Duodenal mucosa (tissue), 2 donors: ENCODE measurements around the gene OSCP1.

Experiments used
- H3K27ac ChIP-seq: one replicate; pipeline ENCODE4 v1.7.0; 2013; ENCODE audit warnings: low read depth, low read length
- H3K27me3 ChIP-seq, 2 donors: one replicate each; pipeline ENCODE4 v1.7.0; 2013; ENCODE audit warnings: low read length in 2 of 2, control low read depth in 1 of 2; ENCODE audit not compliant: insufficient read depth in 2 of 2, control insufficient read depth in 1 of 2
- H3K36me3 ChIP-seq, 2 donors: one replicate each; pipeline ENCODE4 v1.7.0; 2013; ENCODE audit warnings: low read length in 2 of 2, control low read depth in 1 of 2; ENCODE audit not compliant: insufficient read depth in 2 of 2, control insufficient read depth in 1 of 2
- H3K4me1 ChIP-seq, 2 donors: one replicate each; pipeline ENCODE4 v1.7.0; 2013; ENCODE audit warnings: low read length in 2 of 2, control low read depth in 1 of 2; ENCODE audit not compliant: insufficient read depth in 2 of 2, control insufficient read depth in 1 of 2
- H3K4me3 ChIP-seq, 2 donors: one replicate each; pipeline ENCODE4 v1.7.0; 2013; ENCODE audit warnings: low read length in 2 of 2, low read depth in 1 of 2
- H3K9ac ChIP-seq, 2 donors: one replicate each; pipeline ENCODE4 v1.7.0; 2013; ENCODE audit warnings: low read length in 2 of 2, low read depth in 1 of 2
- H3K9me3 ChIP-seq, 2 donors: one replicate each; pipeline ENCODE4 v1.7.0; 2013; ENCODE audit warnings: low read length in 2 of 2, control low read depth in 1 of 2; ENCODE audit not compliant: control insufficient read depth in 1 of 2

The OSCP1 gene

DNA sequence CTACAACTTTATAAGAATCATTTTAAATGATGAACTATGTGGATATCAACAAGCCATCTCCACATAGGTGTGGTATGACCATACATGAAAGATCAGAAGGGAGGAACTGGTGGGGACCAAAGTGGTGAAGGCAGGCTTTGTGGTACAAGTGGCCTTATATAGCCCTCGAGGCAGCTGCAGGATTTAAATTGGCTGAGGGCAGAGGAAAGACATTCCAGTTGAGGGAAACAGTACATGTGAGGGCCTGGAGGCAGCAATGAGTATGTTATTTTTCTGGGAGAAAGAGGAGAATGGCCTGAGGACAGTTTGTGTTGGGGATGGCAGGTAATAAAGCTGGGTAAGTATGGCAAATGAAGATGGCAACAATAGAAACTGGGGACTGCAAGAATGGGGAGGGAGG, 17.1 kb downstream of the OSCP1 start:
- Histone ChIP-seq H3K4me1 (no peaks in the 10 kb centered on the region), H3K27ac (no peak overlapping the region), H3K9ac (no peak overlapping the region), H3K36me3 (peaks cover 0 to 7% of the 10 kb centered on the region in 2 donors), H3K4me3 (no peak overlapping the region), H3K9me3 (no peaks in the 10 kb centered on the region), H3K27me3 (no peaks in the 10 kb centered on the region)

DNA sequence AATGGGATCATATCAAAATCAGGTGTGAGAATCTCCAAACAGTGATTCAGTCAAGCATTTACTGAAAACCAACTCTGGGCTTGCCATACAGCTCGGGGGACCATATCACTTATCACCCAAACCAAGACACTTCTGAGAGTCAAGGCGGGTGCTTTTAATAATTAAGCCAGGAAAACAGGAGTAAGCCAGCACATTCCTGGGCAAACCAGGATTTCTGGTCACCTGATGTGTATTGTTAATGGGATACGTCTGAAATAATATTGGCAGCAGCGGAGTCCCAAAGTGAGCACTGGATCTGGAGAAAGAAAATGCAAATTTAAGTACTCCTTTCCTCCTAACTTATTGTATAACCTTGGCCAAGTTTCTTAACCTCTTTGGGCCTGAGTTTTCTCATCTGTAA, 17.6 kb downstream of the OSCP1 start:
- Histone ChIP-seq H3K9ac (no peak overlapping the region), H3K9me3 (no peaks in the 10 kb centered on the region), H3K27ac (no peak overlapping the region), H3K4me3 (no peak overlapping the region), H3K36me3 (peaks cover 0 to 7% of the 10 kb centered on the region in 2 donors), H3K4me1 (no peaks in the 10 kb centered on the region), H3K27me3 (no peaks in the 10 kb centered on the region)

DNA sequence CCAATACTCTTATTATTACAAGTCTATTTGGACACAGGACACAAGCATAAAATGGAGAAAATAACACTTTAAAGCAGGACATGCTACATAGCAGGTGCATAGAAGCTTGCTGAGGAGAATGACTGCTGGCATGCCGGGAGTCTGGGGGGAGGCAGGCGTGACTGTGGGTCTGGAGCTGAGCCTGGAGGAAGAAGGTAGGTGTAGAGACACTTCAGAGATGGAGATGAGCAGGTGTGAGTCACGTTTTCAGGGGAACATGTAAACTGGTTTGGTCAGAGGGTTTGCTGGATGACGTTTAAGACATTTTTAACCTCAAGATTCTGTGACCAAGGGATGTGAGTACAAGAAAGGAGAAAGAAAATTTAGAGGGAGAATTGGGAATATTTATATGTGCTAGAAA, 24.5 kb downstream of the OSCP1 start:
- Histone ChIP-seq H3K27me3 (no peaks in the 10 kb centered on the region), H3K4me3 (no peak overlapping the region), H3K4me1 (no peaks in the 10 kb centered on the region), H3K9me3 (no peaks in the 10 kb centered on the region), H3K36me3 (peaks cover 3 to 5% of the 10 kb centered on the region in 2 donors), H3K9ac (no peak overlapping the region), H3K27ac (no peak overlapping the region)

DNA sequence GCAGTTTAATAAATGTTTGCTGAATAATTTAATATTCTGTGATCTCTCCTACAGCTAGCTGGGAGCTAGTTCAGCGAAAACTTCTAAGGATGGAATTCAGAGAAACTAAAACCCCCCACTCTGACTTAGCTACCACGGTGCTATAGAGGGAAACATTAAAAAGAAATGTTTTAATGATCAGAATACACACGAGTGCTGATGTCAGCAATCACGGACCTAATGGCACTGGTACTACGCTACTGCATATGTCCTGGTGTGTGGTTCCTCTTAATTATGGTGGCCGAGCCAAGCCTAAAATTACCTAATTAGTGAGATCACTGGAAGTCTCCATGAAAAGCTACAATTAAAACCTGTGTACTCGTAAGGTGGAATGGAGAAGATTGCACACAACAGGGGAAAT, 28.6 kb downstream of the OSCP1 start:
- no peak overlapping the region for H3K9ac ChIP-seq
- H3K9me3 ChIP-seq, result no peaks in the 10 kb centered on the region
- no peaks in the 10 kb centered on the region for H3K4me1 ChIP-seq
- H3K27me3 ChIP-seq, result no peaks in the 10 kb centered on the region
- no peak overlapping the region for H3K27ac ChIP-seq
- no peak overlapping the region for H3K4me3 ChIP-seq
- peaks cover 3 to 5% of the 10 kb centered on the region in 2 donors for H3K36me3 ChIP-seq

DNA sequence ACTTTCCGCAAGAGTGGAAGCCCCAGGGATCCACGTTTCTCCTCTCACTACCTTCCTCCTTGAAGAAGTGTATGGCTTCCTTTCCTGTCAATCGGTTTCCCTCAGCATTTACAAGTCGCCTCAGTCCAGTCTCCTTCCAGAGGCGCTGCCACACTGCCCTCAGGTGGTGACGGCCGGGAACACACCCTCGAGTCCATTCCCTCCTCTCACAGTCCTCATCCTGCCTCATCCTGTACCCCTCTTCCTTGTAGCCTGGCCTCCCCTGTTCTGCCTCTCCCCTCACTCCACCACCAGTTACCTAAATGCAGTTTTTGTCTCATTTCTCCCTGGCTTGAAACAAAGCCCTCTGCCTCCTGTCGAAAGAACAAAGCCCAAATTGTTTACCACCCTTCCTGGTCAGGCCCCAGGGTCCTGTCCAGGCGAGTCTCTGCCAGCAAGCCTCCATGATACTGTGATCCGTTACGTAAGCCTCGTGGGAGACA, 29.4 kb downstream of the OSCP1 start:
- no peak overlapping the region for H3K27ac ChIP-seq
- H3K36me3 ChIP-seq, result peaks cover 3 to 5% of the 10 kb centered on the region in 2 donors
- H3K4me1 ChIP-seq, result no peaks in the 10 kb centered on the region
- no peak overlapping the region for H3K4me3 ChIP-seq
- H3K9me3 ChIP-seq, result no peaks in the 10 kb centered on the region
- no peaks in the 10 kb centered on the region for H3K27me3 ChIP-seq
- H3K9ac ChIP-seq, result no peak overlapping the region

DNA sequence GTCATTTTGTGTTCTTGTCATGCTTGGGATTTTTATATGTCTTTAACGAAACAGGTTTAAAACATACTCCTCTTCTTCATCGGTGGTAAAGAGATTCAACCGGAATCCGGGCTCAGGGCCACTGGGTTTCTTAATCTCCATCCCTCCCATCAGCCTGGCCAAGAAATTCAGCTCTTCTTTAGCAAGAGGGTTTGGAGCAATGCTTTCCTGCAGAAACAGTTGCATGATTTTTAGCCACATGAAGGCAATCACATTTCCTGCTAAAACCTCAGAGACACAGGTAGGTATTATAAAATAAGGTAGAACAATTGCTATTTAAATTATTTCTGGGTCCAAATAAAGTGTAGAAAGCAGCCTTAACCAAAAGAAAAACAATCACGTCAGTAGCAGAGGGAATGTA, 29.8 kb downstream of the OSCP1 start:
- Histone ChIP-seq H3K9ac (no peak overlapping the region), H3K4me1 (no peaks in the 10 kb centered on the region), H3K36me3 (peaks cover 3 to 5% of the 10 kb centered on the region in 2 donors), H3K9me3 (no peaks in the 10 kb centered on the region), H3K27ac (no peak overlapping the region), H3K4me3 (no peak overlapping the region), H3K27me3 (no peaks in the 10 kb centered on the region)

DNA sequence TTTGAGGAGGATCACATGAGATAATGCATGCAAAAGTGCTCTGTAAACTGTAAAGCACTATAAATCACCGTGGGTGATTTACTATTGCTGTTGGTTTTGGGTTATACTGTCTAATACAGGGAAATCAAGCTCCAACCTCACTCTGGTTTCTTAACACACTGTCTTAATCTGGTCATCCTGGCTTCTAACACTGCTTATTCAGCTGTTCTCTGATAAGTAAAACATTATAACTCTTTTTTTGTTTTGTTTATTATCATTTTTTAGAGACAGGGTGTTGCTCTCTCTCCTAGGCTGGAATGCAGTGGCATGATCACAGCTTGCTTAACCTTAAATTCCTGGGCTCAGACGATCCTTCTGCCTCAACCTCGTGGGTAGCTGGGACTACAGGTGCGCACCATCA, 30.7 kb downstream of the OSCP1 start:
- Histone ChIP-seq H3K27ac (no peak overlapping the region), H3K9ac (no peak overlapping the region)

DNA sequence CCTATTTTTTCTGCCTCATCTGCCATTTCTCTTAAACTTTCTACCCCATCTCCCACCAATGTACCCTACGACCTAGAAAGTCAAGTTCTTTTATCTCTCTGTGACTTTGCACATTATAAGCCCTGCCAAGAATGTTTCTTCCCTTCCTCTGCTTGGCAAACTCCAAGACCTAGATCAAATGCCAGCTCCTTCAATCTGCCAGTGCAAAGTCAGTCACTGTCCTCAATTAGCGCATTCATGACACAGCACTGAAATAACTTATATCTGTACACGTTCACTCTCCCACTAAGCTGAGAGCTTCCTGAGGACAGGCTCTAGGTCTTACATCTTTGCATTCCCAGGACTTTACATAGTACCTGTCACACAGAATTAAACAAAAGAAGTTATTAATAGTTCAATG, 31.1 kb downstream of the OSCP1 start:
- no peaks in the 10 kb centered on the region for H3K4me1 ChIP-seq
- H3K27ac ChIP-seq, result no peak overlapping the region
- no peak overlapping the region for H3K4me3 ChIP-seq
- H3K27me3 ChIP-seq, result no peaks in the 10 kb centered on the region
- H3K9me3 ChIP-seq, result no peaks in the 10 kb centered on the region
- peaks cover 3 to 5% of the 10 kb centered on the region in 2 donors for H3K36me3 ChIP-seq
- no peak overlapping the region for H3K9ac ChIP-seq

More for the DNA sequence above, 30.7 kb downstream of the OSCP1 start:
- Histone ChIP-seq H3K9me3 (no peaks in the 10 kb centered on the region), H3K4me3 (no peak overlapping the region), H3K36me3 (peaks cover 3 to 5% of the 10 kb centered on the region in 2 donors), H3K27me3 (no peaks in the 10 kb centered on the region), H3K4me1 (no peaks in the 10 kb centered on the region)

DNA sequence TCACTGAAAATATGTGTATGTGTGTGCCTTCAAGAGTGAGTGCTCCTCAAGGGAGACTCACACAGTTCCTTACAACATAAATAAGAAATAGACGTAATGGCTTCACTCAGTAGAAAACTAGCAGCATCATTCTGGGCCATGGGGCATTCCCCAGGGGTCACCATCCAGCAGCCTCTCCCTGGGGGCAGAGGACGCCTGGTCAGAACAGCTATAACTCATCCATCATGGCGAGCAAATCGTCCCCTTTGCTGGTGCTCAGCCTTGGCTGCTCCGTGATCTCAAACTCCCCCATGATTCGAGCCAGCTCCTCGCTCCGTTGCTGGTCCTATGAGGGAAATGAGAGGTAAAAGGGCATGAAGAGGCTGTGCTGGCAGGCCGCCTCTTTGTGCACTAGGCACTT, 32.3 kb downstream of the OSCP1 start:
- Histone ChIP-seq H3K27ac (no peak overlapping the region), H3K36me3 (peaks cover 3 to 5% of the 10 kb centered on the region in 2 donors), H3K4me3 (no peak overlapping the region), H3K9ac (no peak overlapping the region), H3K4me1 (no peaks in the 10 kb centered on the region), H3K9me3 (no peaks in the 10 kb centered on the region), H3K27me3 (no peaks in the 10 kb centered on the region)

DNA sequence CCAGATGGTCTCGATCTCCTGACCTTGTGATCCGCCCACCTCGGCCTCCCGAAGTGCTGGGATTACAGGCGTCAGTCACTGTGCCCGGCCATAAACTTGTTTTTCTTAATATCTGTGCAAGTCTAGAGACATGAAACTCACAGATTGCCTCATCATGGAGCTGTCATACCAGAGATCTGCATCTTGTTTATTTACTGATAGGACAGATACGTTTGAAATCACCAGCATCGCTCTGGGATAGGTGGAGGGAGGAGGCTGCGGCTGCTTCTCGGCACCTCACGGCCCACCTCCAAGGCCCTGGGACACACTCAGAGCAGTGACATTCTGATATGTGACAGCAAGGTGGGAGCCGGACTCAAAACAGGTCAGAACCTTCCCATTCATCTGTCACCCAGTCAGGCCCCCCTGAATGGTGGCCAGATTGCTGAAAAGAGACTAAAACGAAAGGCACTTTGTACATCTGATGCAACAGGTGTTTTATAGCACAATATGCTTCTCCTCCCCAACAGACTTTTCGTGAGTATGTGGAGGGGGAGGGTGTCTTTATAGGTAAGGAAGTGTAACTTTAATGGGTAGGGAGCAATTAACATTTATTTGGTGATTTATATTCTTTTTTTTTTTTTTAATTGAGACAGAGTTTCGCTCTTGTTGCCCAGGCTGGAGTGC, 34.5 kb downstream of the OSCP1 start:
- Histone ChIP-seq H3K4me3 (no peak overlapping the region), H3K27me3 (no peaks in the 10 kb centered on the region), H3K4me1 (no peaks in the 10 kb centered on the region), H3K9ac (no peak overlapping the region), H3K36me3 (no peaks in the 10 kb centered on the region), H3K27ac (no peak overlapping the region), H3K9me3 (no peaks in the 10 kb centered on the region)
